ENCODE data around the gene SPATS2L.
A peak's percentile ranks its signal among the peaks of the same experiment; 100 is the strongest.

Gene SPATS2L

GRCh38 chr2:200308546-200309295, 2.2 kb downstream of the SPATS2L start:
- no peaks in the 10 kb centered on the region for H3K9me3 ChIP-seq (ENCODE audit: control insufficient read depth, insufficient read depth, low read depth, low read length)
- peaks cover 17% of the 10 kb centered on the region for H3K4me1 ChIP-seq (ENCODE audit: control insufficient read depth, insufficient read depth, low read length)
- peak overlapping the region; percentile 15 for H3K4me3 ChIP-seq (ENCODE audit: low read depth, low read length)
- CTCF ChIA-PET: interaction anchor here (1.1 kb wide), 1 partner anchor 335 kb away, joined by 3 read pairs; no protein-coding TSS in a partner anchor
- H3K27ac ChIP-seq (ENCODE audit: extremely low read depth, low read depth, low read length): no peak overlapping the region
- no peaks in the 10 kb centered on the region for H3K36me3 ChIP-seq (ENCODE audit: control insufficient read depth in 2 of 2, insufficient read depth in 1 of 2, low read length in 2 of 2)
- no peak for TF ChIP-seq ZBTB26 (tag by site-specific recombination; optimal IDR thresholded peaks at IDR 0.05)
- no peak for TF ChIP-seq ZBTB48 (tag by site-specific recombination; IDR thresholded peaks at IDR 0.05)
- TF ChIP-seq ZNF302 (tag by site-specific recombination; IDR thresholded peaks at IDR 0.05; ENCODE audit: low read depth): no peak
- no peak for TF ChIP-seq KLF8 (tag by site-specific recombination; IDR thresholded peaks at IDR 0.05)
- TF ChIP-seq ZNF280D (tag by site-specific recombination; IDR thresholded peaks at IDR 0.05): no peak
- TF ChIP-seq ZSCAN30 (tag by site-specific recombination; IDR thresholded peaks at IDR 0.05): no peak
- peak; percentile 58; the same call in 1 of the 2 replicates for TF ChIP-seq ZNF600 (tag by site-specific recombination; IDR thresholded peaks at IDR 0.05)
- peak; percentile 67 for TF ChIP-seq ZNF335 (tag by site-specific recombination; conservative IDR thresholded peaks at IDR 0.05)
- TF ChIP-seq ZNF660 (tag by site-specific recombination; IDR thresholded peaks at IDR 0.05): peak; percentile 64
- no peak for TF ChIP-seq ZNF184 (tag by site-specific recombination; IDR thresholded peaks at IDR 0.05)
- no peak for TF ChIP-seq TSHZ1 (tag by site-specific recombination; IDR thresholded peaks at IDR 0.05; ENCODE audit: borderline replicate concordance)
- POLR2A ChIA-PET: interaction anchor here (0.8 kb wide), 1 partner anchor 13 kb away, joined by 3 read pairs; no protein-coding TSS in a partner anchor

- Histone ChIP-seq H3K9me3 (ENCODE audit: control insufficient read depth, insufficient read depth, low read depth, low read length) (no peaks in the 10 kb centered on the region), H3K4me1 (ENCODE audit: control insufficient read depth, insufficient read depth, low read length) (peaks cover 17% of the 10 kb centered on the region), H3K4me3 (ENCODE audit: low read depth, low read length) (no peak overlapping the region), H3K27ac (ENCODE audit: extremely low read depth, low read depth, low read length) (no peak overlapping the region), H3K36me3 (ENCODE audit: control insufficient read depth in 2 of 2, insufficient read depth in 1 of 2, low read length in 2 of 2) (no peaks in the 10 kb centered on the region)
- ChIA-PET CTCF (interaction anchor here (0.6 to 1.1 kb wide), 2 partner anchors 174 to 336 kb away, joined by 3 read pairs; no protein-coding TSS in a partner anchor), POLR2A (interaction anchor here (0.8 kb wide), 1 partner anchor 12 kb away, joined by 3 read pairs; no protein-coding TSS in a partner anchor)
- TF ChIP-seq ZNF26 (tag by site-specific recombination; IDR thresholded peaks at IDR 0.05) (no peak), ZNF221 (tag by site-specific recombination; IDR thresholded peaks at IDR 0.05; ENCODE audit: borderline replicate concordance) (no peak), ZNF121 (tag by site-specific recombination; IDR thresholded peaks at IDR 0.05) (no peak), ZNF155 (tag by site-specific recombination; IDR thresholded peaks at IDR 0.05) (no peak), ZNF302 (tag by site-specific recombination; IDR thresholded peaks at IDR 0.05; ENCODE audit: low read depth) (no peak), ZBTB10 (tag by site-specific recombination; IDR thresholded peaks at IDR 0.05) (no peak), AEBP2 (tag by site-specific recombination; IDR thresholded peaks at IDR 0.05; ENCODE audit: borderline replicate concordance) (no peak)
Observed at GRCh38 chr2:200309296-200310049, 3.0 kb downstream of the SPATS2L start.

Data from HEK293 (cell line).